Suprapubic skin (tissue), 4 donors: Measurements from ENCODE around the gene RASD1. TPM values are rescaled to one million over a fixed set of nuclear protein-coding genes. Genes with fewer than 3 reads are reported as not detected.

Source experiments
- DNase-seq, 2 donors: peaks; one replicate each; pipeline ENCODE4 v3.0.0-alpha.2; 2019; ENCODE audit warnings: low spot score in 2 of 2
- H3K27ac ChIP-seq: fragments of 200-600 bp; sonication (generic); one replicate; pipeline ENCODE4 v1.5.1; 2019
- H3K27me3 ChIP-seq: fragments of 200-600 bp; sonication (generic); one replicate; pipeline ENCODE4 v1.5.1; 2019
- H3K36me3 ChIP-seq: fragments of 200-600 bp; sonication (generic); one replicate; pipeline ENCODE4 v1.5.1; 2019
- H3K4me1 ChIP-seq: fragments of 200-600 bp; sonication (generic); one replicate; pipeline ENCODE4 v1.5.1; 2019
- H3K4me3 ChIP-seq: fragments of 200-600 bp; sonication (generic); one replicate; pipeline ENCODE4 v1.5.1; 2019; ENCODE audit warnings: mild to moderate bottlenecking
- H3K9me3 ChIP-seq: fragments of 200-600 bp; sonication (generic); one replicate; pipeline ENCODE4 v1.5.1; 2019
- EP300 ChIP-seq: sonication (generic); formaldehyde crosslinking; IDR thresholded peaks from one replicate; pipeline ENCODE4 v1.6.1; 2017; ENCODE audit warnings: antibody characterized with exemption
- POLR2A ChIP-seq, 2 donors: fragments of 450-650 bp; IDR thresholded peaks; one replicate each; pipeline ENCODE4 v1.6.1; 2017; ENCODE audit warnings: antibody characterized with exemption in 2 of 2, mild to moderate bottlenecking in 2 of 2, moderate library complexity in 2 of 2
- POLR2AphosphoS5 ChIP-seq, 3 donors: sonication (generic); formaldehyde crosslinking; IDR thresholded peaks; one replicate each; pipeline ENCODE4 v1.6.1; 2017; ENCODE audit warnings: antibody characterized with exemption in 3 of 3
- WGBS: methylation state at CpG from one replicate; pipeline ENCODE4 v1.1.5; 2018; 5-methylcytosine and 5-hydroxymethylcytosine counted together
- total RNA-seq, 4 donors: library from RNA; depleted of rRNA; stranded (reverse); fragments of >200 nt; gene quantifications; one replicate each; pipeline ENCODE4 v1.1.0, GENCODE V29; 2016
- TF ChIP-seq, protein P1 (sequence below), 2 donors: fragments of 200-600 bp in 1 of 2; fragments of 450-650 bp in 1 of 2; sonication (generic) in 1 of 2; IDR thresholded peaks; one replicate each; pipeline ENCODE4 v1.5.1; 2016 to 2019; ENCODE audit warnings: antibody characterized with exemption in 2 of 2, mild to moderate bottlenecking in 1 of 2, moderate library complexity in 1 of 2

The RASD1 gene
- total RNA-seq, 4 donors from 2014 or later: 11.7 to 31.1 (median 21.5) TPM

DNA sequence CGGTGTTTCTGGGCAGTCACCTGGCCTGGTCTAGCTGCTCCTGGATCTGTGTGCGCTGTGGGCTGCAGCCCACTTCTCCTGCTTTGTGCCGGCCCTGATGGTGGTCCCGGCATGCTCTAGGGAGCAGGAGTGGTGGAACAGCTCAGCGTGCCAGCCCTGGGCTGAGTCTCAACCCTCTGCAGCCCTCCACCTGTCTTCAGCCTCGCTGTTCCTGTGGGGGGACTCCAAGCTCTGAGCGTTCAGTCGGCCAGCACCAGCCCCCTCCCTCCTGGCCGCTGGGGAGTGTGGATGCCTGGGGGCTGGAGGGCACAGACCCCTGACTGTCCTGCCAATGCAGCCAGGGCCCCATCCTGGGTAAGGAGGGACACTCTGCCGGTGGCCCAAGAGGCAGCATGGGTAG, 23.7 kb upstream of the RASD1 start:
- H3K27ac ChIP-seq: no peak overlapping the region
- H3K9me3 ChIP-seq: no peaks in the 10 kb centered on the region
- 92% methylated on average over 4 of the region's 10 CpGs for WGBS
- H3K36me3 ChIP-seq: peaks cover 13% of the 10 kb centered on the region
- no peak for DNase-seq
- no peak for TF ChIP-seq POLR2A (IDR thresholded peaks at IDR 0.05)
- no peak for TF ChIP-seq EP300
- TF ChIP-seq POLR2AphosphoS5 (IDR thresholded peaks at IDR 0.05): no peak
- TF ChIP-seq, protein P1, sequence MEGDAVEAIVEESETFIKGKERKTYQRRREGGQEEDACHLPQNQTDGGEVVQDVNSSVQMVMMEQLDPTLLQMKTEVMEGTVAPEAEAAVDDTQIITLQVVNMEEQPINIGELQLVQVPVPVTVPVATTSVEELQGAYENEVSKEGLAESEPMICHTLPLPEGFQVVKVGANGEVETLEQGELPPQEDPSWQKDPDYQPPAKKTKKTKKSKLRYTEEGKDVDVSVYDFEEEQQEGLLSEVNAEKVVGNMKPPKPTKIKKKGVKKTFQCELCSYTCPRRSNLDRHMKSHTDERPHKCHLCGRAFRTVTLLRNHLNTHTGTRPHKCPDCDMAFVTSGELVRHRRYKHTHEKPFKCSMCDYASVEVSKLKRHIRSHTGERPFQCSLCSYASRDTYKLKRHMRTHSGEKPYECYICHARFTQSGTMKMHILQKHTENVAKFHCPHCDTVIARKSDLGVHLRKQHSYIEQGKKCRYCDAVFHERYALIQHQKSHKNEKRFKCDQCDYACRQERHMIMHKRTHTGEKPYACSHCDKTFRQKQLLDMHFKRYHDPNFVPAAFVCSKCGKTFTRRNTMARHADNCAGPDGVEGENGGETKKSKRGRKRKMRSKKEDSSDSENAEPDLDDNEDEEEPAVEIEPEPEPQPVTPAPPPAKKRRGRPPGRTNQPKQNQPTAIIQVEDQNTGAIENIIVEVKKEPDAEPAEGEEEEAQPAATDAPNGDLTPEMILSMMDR (IDR thresholded peaks at IDR 0.05): no peak
- no peaks in the 10 kb centered on the region for H3K27me3 ChIP-seq
- no peaks in the 10 kb centered on the region for H3K4me1 ChIP-seq
- no peak overlapping the region for H3K4me3 ChIP-seq

DNA sequence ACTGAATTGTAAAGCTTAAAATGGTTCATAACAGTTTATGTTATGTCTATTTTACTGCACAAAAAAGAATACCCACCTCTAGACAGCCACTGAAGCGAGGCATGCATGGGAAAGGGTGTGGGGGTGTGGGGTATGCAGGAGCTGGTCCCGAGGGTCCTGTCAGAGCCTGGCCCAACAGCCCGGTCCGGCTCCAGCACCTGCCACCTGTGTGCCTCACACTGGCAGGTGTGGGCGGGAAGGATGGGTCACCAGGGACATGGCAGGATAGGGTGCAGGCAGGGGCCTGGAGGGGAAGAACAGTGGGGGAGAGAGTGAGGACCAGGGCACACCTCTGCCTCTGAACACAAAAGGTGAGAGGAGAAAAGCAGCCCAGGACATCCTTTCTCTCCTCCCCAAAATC, 22.8 kb upstream of the RASD1 start:
- 85% methylated on average over 5 of the region's 5 CpGs for WGBS
- Histone ChIP-seq H3K36me3 (peaks cover 13% of the 10 kb centered on the region), H3K4me3 (no peak overlapping the region), H3K4me1 (no peaks in the 10 kb centered on the region), H3K27ac (no peak overlapping the region), H3K9me3 (no peaks in the 10 kb centered on the region), H3K27me3 (no peaks in the 10 kb centered on the region)
- DNase-seq: no peak
- no peak for TF ChIP-seq POLR2A (IDR thresholded peaks at IDR 0.05)
- TF ChIP-seq POLR2AphosphoS5 (IDR thresholded peaks at IDR 0.05): no peak
- TF ChIP-seq, protein P1 (IDR thresholded peaks at IDR 0.05): no peak
- TF ChIP-seq EP300: no peak

DNA sequence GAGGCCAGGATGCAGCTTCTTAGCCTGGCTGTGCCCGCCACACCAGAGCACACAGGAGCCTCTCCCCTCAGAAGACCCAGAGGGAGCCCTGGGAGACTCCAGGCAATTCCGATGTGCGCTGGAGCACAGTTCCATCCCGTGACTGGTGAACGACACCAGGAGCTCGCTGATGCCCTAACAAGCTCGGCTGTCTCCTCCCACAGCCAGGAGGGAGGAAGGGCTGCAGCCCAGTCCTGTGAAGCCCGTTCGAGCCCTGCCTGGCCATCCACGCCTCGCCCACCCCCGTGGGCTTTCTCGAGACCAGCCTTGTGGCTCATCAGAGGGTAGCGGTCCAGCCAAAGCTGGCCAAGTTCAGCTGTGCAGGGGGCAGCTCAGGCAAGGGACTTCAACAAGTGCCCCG, 21.8 kb upstream of the RASD1 start:
- TF ChIP-seq POLR2AphosphoS5 (IDR thresholded peaks at IDR 0.05): no peak
- TF ChIP-seq, protein P1 (IDR thresholded peaks at IDR 0.05): no peak
- TF ChIP-seq EP300: no peak
- TF ChIP-seq POLR2A (IDR thresholded peaks at IDR 0.05): no peak
- H3K4me3 ChIP-seq: no peak overlapping the region
- peaks cover 13% of the 10 kb centered on the region for H3K36me3 ChIP-seq
- H3K27me3 ChIP-seq: no peaks in the 10 kb centered on the region
- no peak overlapping the region for H3K27ac ChIP-seq
- no peaks in the 10 kb centered on the region for H3K4me1 ChIP-seq
- no peak for DNase-seq
- no peaks in the 10 kb centered on the region for H3K9me3 ChIP-seq
- WGBS: no CpG with 5 or more reads among the region's 15 CpGs

DNA sequence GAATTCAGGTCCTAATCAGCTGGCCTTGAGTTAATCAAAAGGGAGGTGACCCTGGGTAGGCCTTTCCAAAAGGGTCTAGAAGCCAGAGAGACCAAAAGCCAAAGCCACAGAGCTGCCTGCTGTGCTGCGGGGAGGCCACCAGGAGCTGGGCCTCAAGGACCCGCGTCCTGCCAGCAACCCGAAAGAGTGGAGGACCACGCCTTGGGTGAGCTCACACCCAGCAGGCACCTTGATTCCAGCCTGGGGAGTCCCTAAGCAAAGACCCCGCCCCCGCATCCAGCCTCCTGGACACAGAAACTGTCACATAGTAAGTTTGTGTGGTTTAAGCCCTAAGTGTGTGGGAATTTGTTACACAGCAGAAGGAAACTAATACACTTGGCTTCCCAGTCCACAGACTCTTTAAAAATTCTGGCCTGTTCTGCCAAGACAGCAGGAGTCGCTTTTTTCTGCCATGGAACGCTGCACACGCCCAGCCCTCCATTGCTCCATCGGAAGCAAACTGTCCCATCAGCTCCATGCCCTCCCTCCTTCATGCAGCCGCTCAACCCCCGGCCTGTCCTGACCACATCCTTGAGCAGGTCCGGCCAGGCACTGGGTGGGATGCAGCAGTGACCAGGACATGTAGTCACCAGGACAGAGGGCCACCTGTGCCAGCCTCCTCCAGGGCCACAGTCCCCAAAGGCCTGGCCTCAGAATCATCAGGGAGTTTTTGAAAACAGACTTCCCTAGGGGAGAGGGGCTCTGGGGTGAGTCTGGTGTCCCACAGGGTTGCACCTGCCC, 20.9 kb upstream of the RASD1 start:
- WGBS: 92% methylated on average over 13 of the region's 14 CpGs
- Histone ChIP-seq H3K4me3 (no peak overlapping the region), H3K27ac (no peak overlapping the region), H3K4me1 (peaks cover 6% of the 10 kb centered on the region), H3K9me3 (no peaks in the 10 kb centered on the region), H3K36me3 (peaks cover 13% of the 10 kb centered on the region), H3K27me3 (no peaks in the 10 kb centered on the region)
- no peak for DNase-seq
- TF ChIP-seq POLR2AphosphoS5 (IDR thresholded peaks at IDR 0.05) (no peak), EP300 (no peak), POLR2A (IDR thresholded peaks at IDR 0.05) (no peak)
- TF ChIP-seq, protein P1 (IDR thresholded peaks at IDR 0.05): no peak

DNA sequence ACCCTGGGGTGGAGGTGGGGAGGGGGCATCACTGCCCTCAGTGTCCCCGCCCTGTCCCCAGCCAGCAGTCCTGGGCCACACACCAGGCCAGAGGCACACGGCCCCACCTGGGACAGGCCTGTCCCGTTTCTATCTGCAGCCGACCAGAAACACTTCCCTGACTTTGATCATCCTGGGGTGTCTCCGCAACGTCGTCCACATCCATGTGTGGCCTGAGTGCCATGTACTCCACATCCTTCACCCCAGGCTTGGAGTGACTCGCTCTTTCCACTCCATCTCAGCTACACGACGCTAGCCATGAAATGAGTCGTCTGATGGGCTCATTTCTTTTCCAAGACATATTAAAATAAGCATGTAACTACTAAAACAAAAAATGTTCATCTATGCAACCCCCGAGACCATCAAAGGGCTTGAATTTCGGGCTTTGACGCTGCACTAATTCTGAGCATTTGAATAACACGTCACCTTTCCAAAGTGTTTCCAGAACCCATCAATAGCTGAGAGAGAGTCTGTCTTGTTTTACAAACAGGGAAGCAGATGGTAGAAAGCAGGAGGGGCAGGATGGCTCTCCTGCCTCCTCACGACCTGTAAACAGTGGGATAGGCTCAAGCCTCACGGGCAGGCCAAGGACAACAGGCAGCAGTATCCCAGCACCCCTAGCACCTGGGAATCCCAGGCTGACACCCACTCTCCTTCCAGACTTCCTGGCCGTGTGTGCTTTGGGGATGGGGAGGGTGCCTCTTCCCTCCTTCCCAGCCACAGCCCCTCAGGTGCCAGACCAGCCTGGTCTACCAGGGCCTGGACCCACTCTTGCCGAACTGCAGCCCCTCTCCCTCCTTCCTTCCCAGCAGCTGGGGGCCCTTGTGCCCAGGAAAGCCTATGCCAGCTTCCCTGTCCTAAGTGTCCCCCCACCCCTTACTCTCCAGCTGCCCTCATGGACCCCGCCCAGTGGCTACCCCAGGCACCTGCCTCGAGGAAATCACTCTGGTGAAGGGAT, 20.0 kb upstream of the RASD1 start:
- peaks cover 7% of the 10 kb centered on the region for H3K36me3 ChIP-seq
- no peak for TF ChIP-seq POLR2A (IDR thresholded peaks at IDR 0.05)
- TF ChIP-seq, protein P1 (IDR thresholded peaks at IDR 0.05): no peak
- no peak for TF ChIP-seq EP300
- TF ChIP-seq POLR2AphosphoS5 (IDR thresholded peaks at IDR 0.05): no peak
- no peak overlapping the region for H3K4me3 ChIP-seq
- H3K27me3 ChIP-seq: no peaks in the 10 kb centered on the region
- 78% methylated on average over 19 of the region's 21 CpGs for WGBS
- DNase-seq: no peak
- H3K9me3 ChIP-seq: no peaks in the 10 kb centered on the region
- peaks cover 14% of the 10 kb centered on the region for H3K4me1 ChIP-seq
- no peak overlapping the region for H3K27ac ChIP-seq
